ENCODE measurements around the gene RCAN2.

GRCh38 chr6:46265373-46265772 lies 225.9 kb downstream of the RCAN2 start:
- TF ChIP-seq CTCF (IDR thresholded peaks at IDR 0.05; ENCODE audit: poor library complexity, severe bottlenecking) (no peak), EZH2 (IDR thresholded peaks at IDR 0.05; ENCODE audit: borderline replicate concordance, insufficient read depth, low read length, poor library complexity, severe bottlenecking) (no peak), POLR2AphosphoS5 (IDR thresholded peaks at IDR 0.05) (no peak), RAD21 (conservative IDR thresholded peaks at IDR 0.05) (no peak), REST (IDR thresholded peaks at IDR 0.05; ENCODE audit: borderline replicate concordance) (no peak), SMC3 (conservative IDR thresholded peaks at IDR 0.05; ENCODE audit: poor library complexity) (no peak), TAF1 (IDR thresholded peaks at IDR 0.05; ENCODE audit: low read depth) (no peak)
